GM10266 (cell line): Measurements from ENCODE around the gene TMTC3.

Experiments
- DNase-seq: peaks from one replicate; pipeline ENCODE4 v3.0.0; 2012; ENCODE audit errors: extremely low spot score
- CTCF ChIP-seq: IDR thresholded peaks from 2 replicates; pipeline ENCODE4 v1.5.1; 2012; ENCODE audit warnings: mild to moderate bottlenecking, low read depth; ENCODE audit not compliant: control insufficient read depth, insufficient read depth; ENCODE audit errors: missing control alignments

The TMTC3 gene

GRCh38 chr12:88166179-88166578, 24.1 kb downstream of the TMTC3 start:
- no peak for DNase-seq
- TF ChIP-seq CTCF, result no peak

GRCh38 chr12:88167384-88167783, 25.3 kb downstream of the TMTC3 start:
- DNase-seq, result no peak
- no peak for TF ChIP-seq CTCF

GRCh38 chr12:88172844-88173407, 30.8 kb downstream of the TMTC3 start:
- no peak for DNase-seq
- TF ChIP-seq CTCF, result no peak

- TF ChIP-seq CTCF, result no peak
These were observed 33.4 kb downstream of the TMTC3 start for GRCh38 chr12:88175544-88175943.

GRCh38 chr12:88179436-88180014, 37.4 kb downstream of the TMTC3 start:
- TF ChIP-seq CTCF, result no peak

More at GRCh38 chr12:88175544-88175943, 33.4 kb downstream of the TMTC3 start:
- no peak for DNase-seq

GRCh38 chr12:88181881-88182280, 39.8 kb downstream of the TMTC3 start:
- TF ChIP-seq CTCF, result no peak
- no peak for DNase-seq

More at GRCh38 chr12:88179436-88180014, 37.4 kb downstream of the TMTC3 start:
- no peak for DNase-seq

GRCh38 chr12:88182416-88182815, 40.3 kb downstream of the TMTC3 start:
- no peak for TF ChIP-seq CTCF

More at GRCh38 chr12:88182416-88182815, 40.3 kb downstream of the TMTC3 start:
- no peak for DNase-seq
